Stimulated activated CD4-positive, alpha-beta T cell treated with anti-CD3 and anti-CD28 coated beads, Interleukin-1b, Interleukin-23, amount 100 ng/mL, for 48 hours (primary cell): Measurements from ENCODE around the gene PRKAR1B.

ENCODE experiments used
- DNase-seq: peaks from one replicate; pipeline ENCODE4 v3.0.0-alpha.2; 2020

PRKAR1B gene

DNA sequence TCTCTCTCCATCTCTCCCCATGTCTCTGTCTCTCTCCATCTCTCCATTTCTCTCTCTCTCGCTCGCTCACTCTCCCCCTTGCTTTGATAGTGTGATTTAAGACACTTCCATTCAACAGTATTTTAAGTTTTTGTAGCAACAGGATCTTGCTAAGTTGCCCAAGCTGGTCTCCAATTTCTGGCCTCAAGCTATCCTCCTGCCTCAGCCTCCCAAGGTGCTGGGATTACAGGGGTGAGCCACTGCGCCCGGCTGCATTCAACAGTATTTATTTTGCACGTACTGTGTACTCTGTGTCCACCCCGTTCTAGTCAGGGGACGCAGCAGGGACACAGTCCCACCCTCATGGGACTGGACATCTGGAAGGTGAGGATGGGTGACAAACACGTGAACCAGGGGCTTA lies 193.0 kb downstream of the PRKAR1B start:
- DNase-seq = no peak

GRCh38 chr7:533266-533665 lies 193.8 kb downstream of the PRKAR1B start:
- DNase-seq = no peak

- no peak for DNase-seq
These were observed 194.5 kb downstream of the PRKAR1B start for GRCh38 chr7:532379-533143.

DNA sequence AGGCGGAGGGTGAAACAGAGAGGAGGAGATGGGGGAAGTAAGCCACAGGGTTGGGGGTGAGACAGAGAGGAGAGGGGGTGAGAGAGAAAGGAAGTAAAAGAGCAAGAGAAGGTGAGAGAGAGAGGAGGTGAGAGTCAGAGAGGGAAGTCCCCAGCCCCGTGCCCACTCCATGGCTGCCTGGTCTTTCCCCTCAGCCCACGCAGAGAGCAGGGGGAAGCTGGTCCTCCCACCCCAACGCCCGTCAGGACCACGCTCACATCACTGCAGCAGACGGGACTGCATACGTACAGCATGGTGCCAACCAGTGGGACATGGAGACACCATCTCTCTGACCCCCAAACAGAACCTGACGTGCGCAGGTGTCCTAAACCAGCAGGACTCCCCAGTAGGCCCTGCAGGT lies 195.3 kb downstream of the PRKAR1B start:
- no peak for DNase-seq

DNA sequence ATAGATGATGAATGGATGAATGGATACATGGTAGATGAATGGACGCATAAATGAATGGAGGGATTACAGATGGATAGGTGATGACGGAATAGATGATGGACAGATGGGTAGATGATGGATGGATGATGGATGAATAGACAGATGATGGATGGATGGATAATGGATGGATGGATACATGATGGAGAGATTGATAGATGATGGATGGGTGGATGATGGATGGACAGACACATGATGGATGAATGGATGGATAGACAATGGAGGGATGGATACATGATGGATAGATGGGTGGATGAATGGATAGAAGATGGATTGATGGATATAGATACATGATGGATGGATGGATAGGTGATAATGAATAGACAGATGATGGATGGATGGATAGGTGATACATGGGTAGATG lies 198.6 kb downstream of the PRKAR1B start:
- DNase-seq = no peak

- DNase-seq = no peak
These were observed 199.4 kb downstream of the PRKAR1B start for GRCh38 chr7:527723-528122.

GRCh38 chr7:526460-527034 lies 200.5 kb downstream of the PRKAR1B start:
- DNase-seq = no peak

GRCh38 chr7:525740-526139 lies 201.3 kb downstream of the PRKAR1B start:
- DNase-seq = no peak

- DNase-seq = no peak
These were observed 202.3 kb downstream of the PRKAR1B start for GRCh38 chr7:524800-525199.

GRCh38 chr7:523347-524336 lies 203.4 kb downstream of the PRKAR1B start:
- no peak for DNase-seq

DNA sequence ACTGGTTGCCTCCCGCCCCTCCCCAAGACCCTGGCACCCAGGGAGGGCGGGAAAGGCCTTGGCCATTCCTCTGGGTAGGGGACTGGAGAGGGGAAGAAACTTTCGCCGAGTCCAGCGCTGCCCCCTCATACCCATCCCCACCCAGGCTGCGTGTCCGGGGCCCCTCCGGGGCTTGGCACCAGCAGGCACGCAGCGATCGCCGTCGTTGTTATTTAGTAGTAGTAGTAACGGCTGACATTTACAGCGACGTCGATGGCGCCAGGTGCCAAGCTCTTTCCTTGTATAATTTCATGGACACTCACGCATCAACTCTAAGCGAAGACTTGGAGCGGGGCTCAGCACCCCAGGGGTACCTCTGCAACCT lies 204.1 kb downstream of the PRKAR1B start:
- no peak for DNase-seq

GRCh38 chr7:522071-522950 lies 204.8 kb downstream of the PRKAR1B start:
- no peak for DNase-seq

GRCh38 chr7:521221-522070 lies 205.6 kb downstream of the PRKAR1B start:
- no peak for DNase-seq

DNA sequence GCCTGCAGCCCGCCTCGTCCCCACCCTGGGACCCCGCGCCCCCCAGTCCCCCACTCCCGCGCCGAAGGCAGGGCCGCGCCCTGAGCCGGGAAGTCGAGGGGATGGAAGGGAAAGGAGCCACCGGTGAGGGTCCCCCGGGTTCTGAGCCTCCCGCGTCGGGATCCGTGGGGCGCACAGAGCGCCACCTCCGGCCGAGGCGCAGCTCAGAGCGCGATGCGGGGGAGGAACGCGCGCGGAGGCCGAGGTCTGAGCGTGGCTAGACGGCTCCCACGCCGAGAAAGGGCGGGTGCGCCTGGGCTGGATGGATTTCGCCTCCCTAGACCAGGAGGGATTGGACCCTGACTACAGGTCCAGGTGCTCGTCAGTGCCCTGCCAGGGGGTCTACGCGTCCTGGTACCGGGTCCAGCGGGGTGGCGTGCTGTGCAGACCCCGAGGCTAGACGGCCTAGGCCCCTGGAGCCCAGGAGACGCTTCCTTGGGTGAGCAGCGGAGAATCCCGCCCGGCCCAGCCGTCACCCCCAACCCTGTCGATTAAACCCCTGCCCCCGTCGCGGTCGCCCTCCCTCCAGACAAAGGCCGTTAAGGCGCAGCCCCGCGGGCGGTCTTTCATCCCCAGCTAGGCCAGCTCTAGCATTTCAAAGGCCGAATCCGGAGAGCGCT lies 206.4 kb downstream of the PRKAR1B start:
- DNase-seq = no peak

DNA sequence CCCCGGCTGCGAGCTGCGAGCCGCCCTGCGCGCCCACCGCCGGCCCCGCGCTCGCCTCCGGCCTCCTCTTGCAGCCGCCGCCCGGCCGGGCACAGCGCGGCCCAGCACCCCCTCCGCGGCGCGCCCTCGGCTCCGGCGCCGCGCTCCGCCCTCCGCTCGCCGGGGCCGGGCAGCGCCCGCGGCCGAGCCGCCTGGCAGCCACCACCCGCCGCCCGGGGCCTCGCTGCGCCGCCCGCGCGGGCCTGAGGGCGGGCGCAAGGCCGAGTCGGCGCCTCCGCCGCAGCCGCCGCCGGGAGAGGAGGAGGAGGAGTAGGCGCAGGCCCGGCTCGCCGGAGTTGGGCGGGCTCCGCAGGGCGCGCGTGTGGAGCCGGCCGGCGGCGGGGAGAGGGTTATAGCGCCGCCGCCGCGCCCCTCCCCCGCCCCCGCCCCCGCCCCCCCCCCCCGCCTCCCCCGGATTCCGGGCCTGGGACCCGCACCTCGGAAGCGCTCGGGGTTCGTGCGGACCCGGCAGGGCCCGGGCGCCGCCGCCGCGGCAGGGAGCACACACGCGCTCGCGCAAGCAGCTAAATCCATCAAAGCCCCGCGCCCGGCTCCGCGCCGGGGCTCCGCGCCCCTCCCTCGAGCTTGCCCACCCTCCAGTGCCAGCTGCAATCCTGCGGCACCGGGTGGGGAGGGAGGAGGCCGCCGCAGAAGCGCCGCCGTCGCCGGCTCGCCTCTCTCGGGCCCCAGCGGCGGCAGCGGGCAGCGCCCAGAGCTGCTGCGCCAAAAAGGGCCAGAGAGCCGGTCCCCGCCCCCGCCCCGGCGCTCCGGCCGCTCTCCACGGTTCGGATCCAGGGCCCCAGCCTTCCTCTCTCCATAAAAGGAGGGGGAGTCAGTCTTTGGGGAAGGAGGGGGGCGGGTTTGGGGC lies 207.3 kb downstream of the PRKAR1B start, which contains the start of gene PDGFA:
PDGFA (minus strand) TSS at position 363 of the 907 bp plus-strand sequence. CDS start 845 bp downstream, outside the sequence.
- DNase-seq = no peak

DNA sequence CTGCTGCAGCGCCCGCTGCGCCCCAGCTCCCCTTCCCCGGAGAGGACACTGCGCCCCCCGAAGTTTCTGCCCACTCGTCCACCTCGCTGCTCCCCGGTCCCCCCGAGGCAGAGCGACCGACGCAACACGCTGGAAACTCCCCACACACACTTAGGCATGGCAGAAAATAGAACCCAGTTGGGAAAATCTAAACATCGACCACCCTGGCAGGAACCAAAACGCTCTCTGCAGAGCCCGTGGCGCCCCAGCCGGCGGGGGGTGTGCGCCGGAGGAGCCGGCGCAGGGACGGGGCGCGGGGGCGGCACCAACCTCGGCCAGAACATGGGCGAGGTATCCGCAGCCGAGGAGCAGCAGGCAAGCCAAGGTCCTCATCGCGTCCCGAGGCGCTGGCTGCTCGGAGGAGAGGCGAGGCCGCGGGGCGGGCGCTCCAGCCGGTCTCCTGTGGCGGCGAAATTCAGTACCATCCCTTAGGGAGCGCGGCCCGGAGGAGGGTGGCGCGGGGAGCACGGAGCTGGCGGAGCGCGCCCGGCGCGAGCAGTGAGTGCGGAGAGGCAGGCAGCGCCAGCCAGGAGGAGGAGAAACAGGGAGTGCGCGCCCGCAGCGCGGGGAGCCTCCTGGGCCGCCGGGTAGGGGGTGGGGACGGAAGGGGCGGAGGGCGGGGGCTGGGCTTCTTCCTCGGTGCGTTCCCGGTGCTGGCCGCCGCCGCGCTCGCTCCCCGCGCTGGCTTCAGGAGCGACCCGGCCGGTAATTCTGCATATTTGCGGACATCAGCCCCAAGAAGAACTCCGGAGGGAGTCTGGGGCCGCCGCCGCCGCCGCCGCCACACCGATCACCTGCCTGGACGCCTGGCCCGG lies 208.2 kb downstream of the PRKAR1B start:
- peak; percentile 39 for DNase-seq

DNA sequence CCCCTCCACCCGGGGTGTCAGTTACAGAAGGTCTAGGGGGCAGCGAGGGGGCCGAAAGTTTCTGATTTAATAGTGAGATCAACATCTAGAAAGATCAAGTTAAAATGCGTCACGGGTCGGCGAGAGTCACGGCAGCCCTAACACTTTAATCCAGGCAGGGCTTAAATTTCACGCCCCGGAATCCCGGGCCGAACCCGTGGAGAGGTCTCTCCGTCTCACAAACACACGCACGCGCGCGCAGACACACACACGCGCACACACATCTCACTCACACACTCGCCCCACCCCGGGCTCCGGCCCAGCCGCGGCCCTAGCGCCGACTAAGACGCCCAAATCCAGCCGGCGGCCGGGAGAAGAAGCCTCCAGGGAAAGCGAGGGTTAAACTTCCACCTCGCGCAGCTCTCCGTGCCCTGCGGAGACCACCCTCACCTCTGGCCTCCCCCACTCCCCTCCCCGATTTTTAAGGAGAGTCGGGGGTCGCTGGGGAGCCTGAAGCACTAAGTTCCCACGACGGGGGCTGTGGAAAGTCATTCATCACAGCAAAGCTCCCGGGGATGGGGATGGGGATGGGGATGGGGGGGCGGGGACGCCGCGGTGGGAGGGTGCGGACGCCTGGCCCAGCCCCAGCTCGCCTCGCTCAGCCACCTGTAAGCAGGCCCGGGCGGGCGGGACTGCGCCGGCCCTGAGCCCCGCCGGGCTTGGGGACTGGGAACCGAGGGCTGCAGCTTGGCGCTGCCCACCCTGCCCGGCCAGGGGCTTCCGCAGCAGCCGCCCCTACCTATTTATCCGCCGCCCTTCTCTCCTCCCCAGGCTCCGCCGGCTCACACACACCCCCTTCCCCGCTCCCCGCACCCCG lies 209.1 kb downstream of the PRKAR1B start:
- DNase-seq = no peak
